H1 (cell line): ENCODE results near the gene ZBTB16. TPM values are rescaled to one million over a fixed set of nuclear protein-coding genes. Genes with fewer than 3 reads are reported as not detected.

Experiments
- CHD7 ChIP-seq: fragments of 300-600 bp; sonication (generic); IDR thresholded peaks from 2 replicates; pipeline ENCODE4 v1.7.1; 2012; ENCODE audit warnings: low read length, moderate library complexity, mild to moderate bottlenecking, inconsistent platforms; ENCODE audit not compliant: insufficient replicate concordance
- EGR1 ChIP-seq: IDR thresholded peaks from 2 replicates; pipeline ENCODE4 v1.6.1; 2011; ENCODE audit warnings: low read depth, low read length, borderline replicate concordance
- NANOG ChIP-seq: IDR thresholded peaks from 2 replicates; pipeline ENCODE4 v1.6.1; 2011; ENCODE audit warnings: low read length, low read depth, mild to moderate bottlenecking, inconsistent platforms; ENCODE audit not compliant: insufficient read depth, poor library complexity, severe bottlenecking
- RAD21 ChIP-seq, 2 experiments: IDR thresholded peaks in 1 of 2; conservative IDR thresholded peaks in 1 of 2; 2 replicates each; pipeline ENCODE4 v1.6.1; 2011; ENCODE audit warnings: low read depth in 2 of 2, low read length in 2 of 2, improper control_type of control experiment in 1 of 2, inconsistent platforms in 1 of 2, mild to moderate bottlenecking in 1 of 2, moderate library complexity in 1 of 2
- polyA plus RNA-seq, 7 experiments: library from polyadenylated mRNA; depleted of rRNA in 3 of 7; stranded (reverse) in 5 of 7; unstranded in 2 of 7; fragments of >200 nt in 5 of 7; fragments of 200-250 nt in 2 of 7; gene quantifications; 1 replicate in 5 of 7; 2 replicates in 1 of 7; 4 replicates in 1 of 7; pipeline versions ENCODE4 v1.2.1 to v1.2.3, GENCODE V29; 2011 to 2013; ENCODE audit warnings: missing spikeins in 2 of 7, mixed read lengths in 2 of 7
- total RNA-seq: library from RNA; stranded (reverse); fragmentation: NEBNext Ultra II Directional; extraction: Animal tissue kit (Norgen Biotek cat#: 25700); gene quantifications from 2 replicates; pipeline ENCODE4 v1.2.1, GENCODE V29; 2021

The ZBTB16 gene
- total and polyA plus RNA-seq, 2 of the 8 experiments (the other 6 are each of a cell fraction or from before 2014, with no cell fraction given): 0.12 to 0.61 TPM

GRCh38 chr11:114200351-114201133, 141.0 kb downstream of the ZBTB16 start (continued):
- no peak for TF ChIP-seq CHD7
- TF ChIP-seq NANOG: no peak
- no peak for TF ChIP-seq EGR1
- no peak for TF ChIP-seq RAD21 (IDR thresholded peaks at IDR 0.05 in 1 of 2, conservative IDR thresholded peaks at IDR 0.05 in 1 of 2; ENCODE audit: low read depth in 2 of 2, low read length in 2 of 2)
